Sigmoid colon (tissue), 7 donors: ENCODE measurements around the gene AGTPBP1. TPM values are rescaled to one million over a fixed set of nuclear protein-coding genes. Genes with fewer than 3 reads are reported as not detected.

Experiments used
- DNase-seq: peaks from one replicate; pipeline ENCODE4 v3.0.0-alpha.2; 2019
- H3K27ac ChIP-seq, 4 donors: fragments of 200-600 bp; sonication (generic); one replicate each; pipeline ENCODE4 v1.5.1; 2016 to 2019; ENCODE audit warnings: mild to moderate bottlenecking in 1 of 4
- H3K27me3 ChIP-seq, 3 donors: fragments of 200-600 bp; sonication (generic); one replicate each; pipeline ENCODE4 v1.5.1; 2019; ENCODE audit warnings: mild to moderate bottlenecking in 1 of 3
- H3K36me3 ChIP-seq, 4 donors: fragments of 200-600 bp; sonication (generic); one replicate each; pipeline ENCODE4 v1.5.1; 2016 to 2019
- H3K4me1 ChIP-seq, 4 donors: fragments of 200-600 bp; sonication (generic); one replicate each; pipeline ENCODE4 v1.5.1; 2017 to 2019
- H3K4me3 ChIP-seq, 4 donors: fragments of 200-600 bp; sonication (generic); one replicate each; pipeline ENCODE4 v1.5.1; 2017 to 2019; ENCODE audit warnings: mild to moderate bottlenecking in 2 of 4, moderate library complexity in 1 of 4
- H3K9me3 ChIP-seq, 4 donors: fragments of 200-600 bp in 3 of 4; sonication (generic) in 3 of 4; one replicate each; pipeline versions ENCODE4 v1.5.1 to v1.6.1; 2013 to 2019
- CTCF ChIP-seq, 4 experiments: fragments of 450-650 bp in 3 of 4; fragments of 200-600 bp in 1 of 4; IDR thresholded peaks; one replicate each; pipeline ENCODE4 v1.5.1; 2016 to 2019; ENCODE audit warnings: antibody characterized with exemption in 4 of 4, mild to moderate bottlenecking in 3 of 4, moderate library complexity in 2 of 4
- EP300 ChIP-seq, 4 donors: sonication (generic); formaldehyde crosslinking; IDR thresholded peaks; one replicate each; pipeline ENCODE4 v1.6.1; 2017; ENCODE audit warnings: antibody characterized with exemption in 4 of 4
- POLR2A ChIP-seq, 2 donors: fragments of 450-650 bp; IDR thresholded peaks; one replicate each; pipeline ENCODE4 v1.6.1; 2016; ENCODE audit warnings: antibody characterized with exemption in 2 of 2, mild to moderate bottlenecking in 2 of 2, moderate library complexity in 2 of 2
- POLR2AphosphoS5 ChIP-seq, 4 donors: sonication (generic); formaldehyde crosslinking; IDR thresholded peaks; one replicate each; pipeline ENCODE4 v1.6.1; 2017; ENCODE audit warnings: antibody characterized with exemption in 4 of 4
- WGBS, 2 donors: extraction: QIAGEN DNeasy Blood & Tissue Kit; methylation state at CpG; one replicate each; pipeline ENCODE4 v1.1.7; 2013; 5-methylcytosine and 5-hydroxymethylcytosine counted together
- intact Hi-C: fragments of 100-400 bp; cut with DNase I; formaldehyde crosslinking; loops from one replicate; pipeline ENCODE4 v1.15.1; 2023
- polyA plus RNA-seq, 3 donors: library from polyadenylated mRNA; stranded (reverse); fragments of 200-250 nt; gene quantifications; one replicate each; pipeline ENCODE4 v1.2.3, GENCODE V29; 2013
- total RNA-seq, 4 donors: library from RNA; depleted of rRNA; stranded (reverse); fragments of >200 nt; gene quantifications; one replicate each; pipeline ENCODE4 v1.1.0, GENCODE V29; 2016
- donor health status: healthy with polysubstance abuse.
- donor health status: Bipolar disorder and iron deficiency.
- donor health status: healthy.

AGTPBP1 gene
- total and polyA plus RNA-seq, 7 donors, result 3.6 to 24.7 (median 17.1) TPM

GRCh38 chr9:85554349-85554748 lies 187.4 kb downstream of the AGTPBP1 start:
- H3K27ac ChIP-seq, result no peak overlapping the region
- no peaks in the 10 kb centered on the region for H3K27me3 ChIP-seq
- no peaks in the 10 kb centered on the region for H3K9me3 ChIP-seq
- DNase-seq, result no peak
- H3K4me3 ChIP-seq, result no peak overlapping the region
- TF ChIP-seq POLR2A (IDR thresholded peaks at IDR 0.05) (no peak), EP300 (IDR thresholded peaks at IDR 0.05) (no peak), POLR2AphosphoS5 (IDR thresholded peaks at IDR 0.05) (no peak), CTCF (IDR thresholded peaks at IDR 0.05) (no peak)
- intact Hi-C loops, result no loop called here
- no peaks in the 10 kb centered on the region for H3K36me3 ChIP-seq
- WGBS, 2 donors, result 84 to 86% methylated on average over 1 of the region's 1 CpG
- no peaks in the 10 kb centered on the region for H3K4me1 ChIP-seq

GRCh38 chr9:85553475-85553874 lies 188.3 kb downstream of the AGTPBP1 start:
- H3K27me3 ChIP-seq, result no peaks in the 10 kb centered on the region
- intact Hi-C loops, result no loop called here
- H3K36me3 ChIP-seq, result no peaks in the 10 kb centered on the region
- H3K27ac ChIP-seq, result no peak overlapping the region
- 92 to 93% methylated on average over 5 of the region's 5 CpGs for WGBS, 2 donors
- no peak for DNase-seq
- H3K4me3 ChIP-seq, result no peak overlapping the region
- no peaks in the 10 kb centered on the region for H3K9me3 ChIP-seq
- TF ChIP-seq EP300 (IDR thresholded peaks at IDR 0.05) (no peak), POLR2A (IDR thresholded peaks at IDR 0.05) (no peak), CTCF (IDR thresholded peaks at IDR 0.05) (no peak), POLR2AphosphoS5 (IDR thresholded peaks at IDR 0.05) (no peak)
- H3K4me1 ChIP-seq, result no peaks in the 10 kb centered on the region

- 18 to 72% methylated on average over 2 of the region's 2 CpGs for WGBS, 2 donors
- H3K9me3 ChIP-seq, result no peaks in the 10 kb centered on the region
- TF ChIP-seq POLR2AphosphoS5 (IDR thresholded peaks at IDR 0.05) (no peak), POLR2A (IDR thresholded peaks at IDR 0.05) (no peak), EP300 (IDR thresholded peaks at IDR 0.05) (no peak), CTCF (IDR thresholded peaks at IDR 0.05) (no peak)
- H3K27me3 ChIP-seq, result no peaks in the 10 kb centered on the region
- H3K4me3 ChIP-seq, result no peak overlapping the region
- H3K36me3 ChIP-seq, result no peaks in the 10 kb centered on the region
- no peak for DNase-seq
- no peak overlapping the region for H3K27ac ChIP-seq
- no peaks in the 10 kb centered on the region for H3K4me1 ChIP-seq
- intact Hi-C loops, result no loop called here
These were observed 194.2 kb downstream of the AGTPBP1 start for GRCh38 chr9:85547599-85547998.

- Histone ChIP-seq H3K4me1 (no peaks in the 10 kb centered on the region), H3K27me3 (no peaks in the 10 kb centered on the region), H3K4me3 (no peak overlapping the region), H3K27ac (no peak overlapping the region), H3K9me3 (no peaks in the 10 kb centered on the region), H3K36me3 (no peaks in the 10 kb centered on the region)
- WGBS, 2 donors, result 88% methylated on average over 1 of the region's 1 CpG
- intact Hi-C loops, result no loop called here
- DNase-seq, result no peak
- TF ChIP-seq CTCF (IDR thresholded peaks at IDR 0.05) (no peak), POLR2AphosphoS5 (IDR thresholded peaks at IDR 0.05) (no peak), EP300 (IDR thresholded peaks at IDR 0.05) (no peak), POLR2A (IDR thresholded peaks at IDR 0.05) (no peak)
These were observed 198.6 kb downstream of the AGTPBP1 start for GRCh38 chr9:85543196-85543595.

GRCh38 chr9:85541876-85542275 lies 199.9 kb downstream of the AGTPBP1 start:
- WGBS, 2 donors, result 85 to 87% methylated on average over 4 of the region's 4 CpGs
- no peak overlapping the region for H3K4me3 ChIP-seq
- no peaks in the 10 kb centered on the region for H3K9me3 ChIP-seq
- H3K4me1 ChIP-seq, result no peaks in the 10 kb centered on the region
- H3K36me3 ChIP-seq, result no peaks in the 10 kb centered on the region
- TF ChIP-seq CTCF (IDR thresholded peaks at IDR 0.05) (no peak), POLR2A (IDR thresholded peaks at IDR 0.05) (no peak), POLR2AphosphoS5 (IDR thresholded peaks at IDR 0.05) (no peak), EP300 (IDR thresholded peaks at IDR 0.05) (no peak)
- H3K27ac ChIP-seq, result no peak overlapping the region
- DNase-seq, result no peak
- intact Hi-C loops, result no loop called here
- H3K27me3 ChIP-seq, result no peaks in the 10 kb centered on the region
